H1 (cell line): ENCODE results near the gene CIITA. TPM values are rescaled to one million over a fixed set of nuclear protein-coding genes. Genes with fewer than 3 reads are reported as not detected.

Experiments
- CBX5 ChIP-seq: fragments of 300-800, 300-1000 bp; sonication (generic); IDR thresholded peaks from 2 replicates; pipeline ENCODE4 v1.7.1; 2016; ENCODE audit warnings: antibody characterized with exemption, low read length, low read depth
- GTF2F1 ChIP-seq: IDR thresholded peaks from 2 replicates; pipeline ENCODE4 v1.6.1; 2012; ENCODE audit warnings: low read depth, low read length, improper control_type of control experiment, borderline replicate concordance
- SIX5 ChIP-seq: IDR thresholded peaks from 2 replicates; pipeline ENCODE4 v1.6.1; 2011; ENCODE audit warnings: mild to moderate bottlenecking, low read depth, low read length
- SUZ12 ChIP-seq: fragments of 200-600 bp; sonication (generic); IDR thresholded peaks from 2 replicates; pipeline ENCODE4 v1.6.1; 2012; ENCODE audit warnings: mild to moderate bottlenecking, inconsistent platforms, low read length, moderate library complexity, mixed read lengths
- TEAD4 ChIP-seq: IDR thresholded peaks from 2 replicates; pipeline ENCODE4 v1.6.1; 2012; ENCODE audit warnings: low read depth, low read length, inconsistent platforms, mixed read lengths
- polyA plus RNA-seq, 7 experiments: library from polyadenylated mRNA; depleted of rRNA in 3 of 7; stranded (reverse) in 5 of 7; unstranded in 2 of 7; fragments of >200 nt in 5 of 7; fragments of 200-250 nt in 2 of 7; gene quantifications; 1 replicate in 5 of 7; 2 replicates in 1 of 7; 4 replicates in 1 of 7; pipeline versions ENCODE4 v1.2.1 to v1.2.3, GENCODE V29; 2011 to 2013; ENCODE audit warnings: missing spikeins in 2 of 7, mixed read lengths in 2 of 7
- total RNA-seq: library from RNA; stranded (reverse); fragmentation: NEBNext Ultra II Directional; extraction: Animal tissue kit (Norgen Biotek cat#: 25700); gene quantifications from 2 replicates; pipeline ENCODE4 v1.2.1, GENCODE V29; 2021
- TF ChIP-seq, protein P1 (sequence below): IDR thresholded peaks from 2 replicates; pipeline ENCODE4 v1.6.1; 2012; ENCODE audit warnings: inconsistent platforms

CIITA gene
- total and polyA plus RNA-seq, 2 of the 8 experiments (the other 6 are each of a cell fraction or from before 2014, with no cell fraction given), result 0.07 to 0.17 TPM

GRCh38 chr16:10870808-10871156 lies 6.2 kb upstream of the CIITA start (continued):
- TF ChIP-seq, protein P1, sequence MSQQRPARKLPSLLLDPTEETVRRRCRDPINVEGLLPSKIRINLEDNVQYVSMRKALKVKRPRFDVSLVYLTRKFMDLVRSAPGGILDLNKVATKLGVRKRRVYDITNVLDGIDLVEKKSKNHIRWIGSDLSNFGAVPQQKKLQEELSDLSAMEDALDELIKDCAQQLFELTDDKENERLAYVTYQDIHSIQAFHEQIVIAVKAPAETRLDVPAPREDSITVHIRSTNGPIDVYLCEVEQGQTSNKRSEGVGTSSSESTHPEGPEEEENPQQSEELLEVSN, result no peak; the same call in 1 of the 2 replicates
- TF ChIP-seq GTF2F1, result no peak
- TF ChIP-seq TEAD4, result no peak
- no peak for TF ChIP-seq SUZ12
- no peak for TF ChIP-seq SIX5
- no peak for TF ChIP-seq CBX5
